Thyroid gland (tissue), 4 donors: ENCODE results near the gene C13orf46. TPM values are rescaled to one million over a fixed set of nuclear protein-coding genes. Genes with fewer than 3 reads are reported as not detected.
A peak's percentile ranks its signal among the peaks of the same experiment; 100 is the strongest.

ENCODE experiments used
- DNase-seq, 2 donors: peaks; one replicate each; pipeline ENCODE4 v3.0.0-alpha.2; 2019
- H3K27ac ChIP-seq, 3 donors: fragments of 200-600 bp; sonication (generic); 1 replicate in 2 of 3; 2 replicates in 1 of 3; pipeline ENCODE4 v1.5.1; 2016 to 2019; ENCODE audit warnings: mild to moderate bottlenecking in 1 of 3, moderate library complexity in 1 of 3
- H3K27me3 ChIP-seq: fragments of 200-600 bp; sonication (generic); one replicate; pipeline ENCODE4 v1.5.1; 2019
- H3K36me3 ChIP-seq, 2 donors: fragments of 200-600 bp; sonication (generic); one replicate each; pipeline ENCODE4 v1.5.1; 2016 to 2019
- H3K4me1 ChIP-seq, 2 donors: fragments of 200-600 bp; sonication (generic); one replicate each; pipeline ENCODE4 v1.5.1; 2017 to 2019
- H3K4me3 ChIP-seq, 3 donors: fragments of 200-600 bp; sonication (generic); replicated peaks in 1 of 3; 1 replicate in 2 of 3; 2 replicates in 1 of 3; pipeline ENCODE4 v1.5.1; 2016; ENCODE audit warnings: mild to moderate bottlenecking in 1 of 3
- H3K9me3 ChIP-seq: fragments of 200-600 bp; sonication (generic); one replicate; pipeline ENCODE4 v1.5.1; 2017
- POLR2A ChIP-seq, 2 donors: fragments of 450-650 bp; IDR thresholded peaks; one replicate each; pipeline ENCODE4 v1.6.1; 2017; ENCODE audit warnings: antibody characterized with exemption in 2 of 2, mild to moderate bottlenecking in 2 of 2, moderate library complexity in 1 of 2
- WGBS, 2 donors: methylation state at CpG; one replicate each; pipeline ENCODE4 v1.1.5; 2017; 5-methylcytosine and 5-hydroxymethylcytosine counted together
- intact Hi-C: fragments of 100-400 bp; cut with DNase I; formaldehyde crosslinking; loops from one replicate; pipeline ENCODE4 v1.15.1; 2023
- total RNA-seq, 4 donors: library from RNA; depleted of rRNA; stranded (reverse); fragments of >200 nt; gene quantifications; one replicate each; pipeline ENCODE4 v1.2.3, GENCODE V29; 2016
- TF ChIP-seq, protein P1 (sequence below), 6 experiments: fragments of 200-600 bp in 3 of 6; fragments of 450-650 bp in 3 of 6; sonication (generic) in 3 of 6; IDR thresholded peaks; one replicate each; pipeline ENCODE4 v1.5.1; 2016 to 2019; ENCODE audit warnings: antibody characterized with exemption in 6 of 6, mild to moderate bottlenecking in 2 of 6, inconsistent platforms in 1 of 6, moderate library complexity in 1 of 6

C13orf46 gene
- total RNA-seq, 4 donors from 2014 or later: 0.67 to 9.4 (median 4.3) TPM

DNA sequence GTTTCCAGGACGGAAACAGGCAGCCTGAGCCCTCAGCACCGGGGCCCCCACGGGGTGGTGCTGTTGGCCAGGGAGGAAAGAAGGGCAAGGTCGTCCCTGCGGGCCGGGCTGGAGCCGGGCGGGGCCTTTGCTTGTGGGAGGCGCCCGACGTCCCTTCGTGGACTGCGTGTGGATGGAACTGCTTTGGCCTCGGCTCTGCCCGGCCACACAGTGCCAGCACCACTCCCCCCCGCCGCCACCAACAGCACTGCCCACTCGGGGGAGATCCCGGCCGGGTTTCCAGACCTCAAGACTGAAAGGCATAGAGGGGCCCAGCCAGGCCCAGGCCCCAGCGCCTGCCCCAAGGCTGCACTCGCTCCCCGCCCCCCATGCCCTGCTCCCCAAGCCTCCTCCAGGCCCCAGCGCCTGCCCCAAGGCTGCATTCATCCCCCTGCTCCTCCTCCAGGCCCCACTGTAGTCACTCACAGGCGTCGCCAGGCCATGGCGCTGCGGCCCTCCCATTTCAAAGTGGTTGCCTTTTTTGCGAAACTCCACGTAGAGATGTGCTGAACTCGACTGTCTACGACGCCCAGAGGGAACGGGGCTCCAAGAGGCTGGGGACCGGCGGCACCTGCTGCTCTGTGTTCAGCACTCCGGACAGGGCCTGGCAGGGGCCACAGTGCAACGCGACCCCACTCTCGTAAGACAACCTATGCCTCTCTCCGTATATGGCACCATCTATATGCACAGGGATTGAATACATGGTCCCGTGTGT is 22.5 kb downstream of the C13orf46 start:
- no peaks in the 10 kb centered on the region for H3K9me3 ChIP-seq
- WGBS, 2 donors: 56 to 69% methylated on average over 5 to 28 of the region's 42 CpGs
- H3K4me3 ChIP-seq: no peak overlapping the region
- H3K4me1 ChIP-seq: peaks cover 0 to 11% of the 10 kb centered on the region in 2 donors
- peak in 1 of 2 donors; percentile 36 for TF ChIP-seq POLR2A (IDR thresholded peaks at IDR 0.05)
- TF ChIP-seq, protein P1, sequence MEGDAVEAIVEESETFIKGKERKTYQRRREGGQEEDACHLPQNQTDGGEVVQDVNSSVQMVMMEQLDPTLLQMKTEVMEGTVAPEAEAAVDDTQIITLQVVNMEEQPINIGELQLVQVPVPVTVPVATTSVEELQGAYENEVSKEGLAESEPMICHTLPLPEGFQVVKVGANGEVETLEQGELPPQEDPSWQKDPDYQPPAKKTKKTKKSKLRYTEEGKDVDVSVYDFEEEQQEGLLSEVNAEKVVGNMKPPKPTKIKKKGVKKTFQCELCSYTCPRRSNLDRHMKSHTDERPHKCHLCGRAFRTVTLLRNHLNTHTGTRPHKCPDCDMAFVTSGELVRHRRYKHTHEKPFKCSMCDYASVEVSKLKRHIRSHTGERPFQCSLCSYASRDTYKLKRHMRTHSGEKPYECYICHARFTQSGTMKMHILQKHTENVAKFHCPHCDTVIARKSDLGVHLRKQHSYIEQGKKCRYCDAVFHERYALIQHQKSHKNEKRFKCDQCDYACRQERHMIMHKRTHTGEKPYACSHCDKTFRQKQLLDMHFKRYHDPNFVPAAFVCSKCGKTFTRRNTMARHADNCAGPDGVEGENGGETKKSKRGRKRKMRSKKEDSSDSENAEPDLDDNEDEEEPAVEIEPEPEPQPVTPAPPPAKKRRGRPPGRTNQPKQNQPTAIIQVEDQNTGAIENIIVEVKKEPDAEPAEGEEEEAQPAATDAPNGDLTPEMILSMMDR (IDR thresholded peaks at IDR 0.05): peak; percentile 49 to 97 (median 93)
- H3K36me3 ChIP-seq: no peaks in the 10 kb centered on the region
- no peaks in the 10 kb centered on the region for H3K27me3 ChIP-seq
- intact Hi-C loops: no loop called here
- peak overlapping the region in 1 of 3 donors; percentile 12 for H3K27ac ChIP-seq
- peak; percentile 90 to 94 for DNase-seq

DNA sequence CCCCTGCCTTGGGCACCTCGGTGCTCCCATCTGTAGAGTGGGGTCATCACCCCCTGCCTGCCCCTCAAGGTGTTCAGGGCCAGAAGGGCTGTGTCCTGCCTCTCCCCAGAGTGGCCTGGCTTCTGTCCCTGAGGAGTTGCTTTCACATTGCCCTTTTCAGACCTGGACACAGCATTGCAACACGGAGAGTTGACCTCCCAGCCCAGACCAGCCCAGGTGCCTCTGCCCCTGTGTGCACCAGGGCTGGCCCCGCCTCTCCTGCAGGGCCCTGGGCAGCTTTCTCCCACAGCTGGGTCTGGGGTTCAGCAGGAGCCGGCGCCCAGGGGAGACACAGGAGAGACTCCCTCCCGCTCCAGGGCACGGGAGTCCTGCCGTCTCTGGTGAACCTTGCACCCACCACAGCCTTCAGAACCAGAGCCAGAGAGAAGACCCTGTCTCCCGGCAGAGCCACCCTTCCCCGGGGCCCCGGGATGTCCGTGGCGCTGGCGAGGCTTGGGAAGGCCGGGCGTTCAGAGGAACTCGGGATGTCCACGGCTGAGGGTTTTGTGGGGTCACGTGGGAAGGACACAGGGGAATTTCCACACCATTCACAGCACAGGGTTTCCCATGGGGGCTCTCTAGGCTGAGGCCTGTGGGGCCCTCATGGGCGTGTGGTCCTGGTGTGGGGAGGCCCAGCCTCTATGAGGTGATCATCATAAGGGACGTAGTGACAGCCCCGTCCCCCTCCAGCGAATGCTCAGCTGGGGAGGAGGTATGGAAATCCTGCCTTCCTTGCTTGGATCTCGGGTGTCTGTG is 23.2 kb downstream of the C13orf46 start:
- intact Hi-C loops: no loop called here
- Histone ChIP-seq H3K4me1 (peaks cover 0 to 11% of the 10 kb centered on the region in 2 donors), H3K27ac (peak overlapping the region in 1 of 3 donors; percentile 12), H3K36me3 (no peaks in the 10 kb centered on the region), H3K4me3 (no peak overlapping the region), H3K27me3 (no peaks in the 10 kb centered on the region), H3K9me3 (no peaks in the 10 kb centered on the region)
- no peak for DNase-seq
- WGBS, 2 donors: 71 to 73% methylated on average over 15 to 21 of the region's 24 CpGs
- no peak for TF ChIP-seq POLR2A (IDR thresholded peaks at IDR 0.05)
- TF ChIP-seq, protein P1 (IDR thresholded peaks at IDR 0.05): no peak

DNA sequence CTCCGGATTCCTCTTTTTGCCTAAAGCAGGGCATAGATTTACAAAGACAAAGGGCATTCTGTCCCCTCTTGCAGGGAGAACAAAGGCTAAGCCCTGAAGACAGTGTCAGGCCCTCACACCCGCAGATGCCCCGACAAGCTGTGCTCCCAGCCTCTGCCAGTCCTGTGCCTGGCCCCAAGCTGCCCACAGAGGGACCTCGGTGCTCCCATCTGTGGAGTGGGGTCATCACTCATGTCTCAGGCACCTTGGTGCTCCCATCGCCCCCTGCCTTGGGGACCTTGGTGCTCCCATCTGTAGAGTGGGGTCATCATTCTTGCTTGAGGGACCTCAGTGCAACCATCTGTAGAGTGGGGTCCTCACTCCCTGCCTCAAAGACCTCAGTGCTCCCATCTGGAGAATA is 24.3 kb downstream of the C13orf46 start:
- H3K4me1 ChIP-seq: peaks cover 0 to 11% of the 10 kb centered on the region in 2 donors
- no peaks in the 10 kb centered on the region for H3K27me3 ChIP-seq
- no peak overlapping the region for H3K4me3 ChIP-seq
- no peak for DNase-seq
- intact Hi-C loops: loop anchor here (5.0 kb wide), 1 partner anchor 132 kb away; no protein-coding TSS in a partner anchor
- no peaks in the 10 kb centered on the region for H3K9me3 ChIP-seq
- H3K36me3 ChIP-seq: no peaks in the 10 kb centered on the region
- 84 to 90% methylated on average over 5 of the region's 5 CpGs for WGBS, 2 donors
- H3K27ac ChIP-seq: no peak overlapping the region
- TF ChIP-seq, protein P1 (IDR thresholded peaks at IDR 0.05): no peak
- TF ChIP-seq POLR2A (IDR thresholded peaks at IDR 0.05): no peak

DNA sequence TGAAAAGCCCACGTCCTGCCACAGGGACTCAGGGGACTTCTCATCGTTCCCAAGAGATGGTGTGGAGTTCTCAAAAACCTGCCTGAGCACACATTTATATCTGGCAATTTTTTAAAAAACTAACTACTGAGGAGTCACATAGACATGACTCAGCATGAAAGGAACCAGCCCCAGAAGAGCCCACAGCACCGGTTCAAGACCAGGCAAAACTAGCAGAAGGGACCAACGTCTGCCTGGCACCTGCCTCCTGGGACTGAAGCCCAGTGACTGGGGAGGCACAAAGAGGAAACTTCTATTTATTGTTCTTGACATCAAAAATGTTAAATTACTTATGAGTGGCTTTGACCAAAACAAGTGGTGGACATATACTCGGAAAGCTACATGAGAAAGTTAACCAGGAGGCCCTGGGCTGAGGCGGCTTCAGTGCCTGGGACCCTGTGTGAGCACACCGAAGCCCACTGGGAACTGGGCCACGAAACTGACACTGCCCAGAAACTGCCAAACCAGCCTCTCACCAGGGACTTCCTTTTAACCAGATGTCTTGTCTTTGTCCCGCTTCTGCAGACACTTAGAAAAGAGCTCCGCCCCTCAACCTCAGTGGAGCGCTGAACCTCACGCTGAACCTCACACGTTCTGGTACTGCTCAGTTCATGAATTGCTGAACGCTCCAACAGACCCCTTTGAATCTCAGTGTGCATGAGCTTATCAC is 25.7 kb downstream of the C13orf46 start:
- Histone ChIP-seq H3K36me3 (no peaks in the 10 kb centered on the region), H3K4me1 (peaks cover 0 to 11% of the 10 kb centered on the region in 2 donors), H3K27ac (no peak overlapping the region), H3K27me3 (no peaks in the 10 kb centered on the region), H3K9me3 (no peaks in the 10 kb centered on the region), H3K4me3 (no peak overlapping the region)
- intact Hi-C loops: loop anchor here (5.0 kb wide), 1 partner anchor 131 kb away; no protein-coding TSS in a partner anchor
- WGBS, 2 donors: 84 to 87% methylated on average over 14 of the region's 14 CpGs
- no peak for DNase-seq
- TF ChIP-seq, protein P1 (IDR thresholded peaks at IDR 0.05): no peak
- TF ChIP-seq POLR2A (IDR thresholded peaks at IDR 0.05): no peak
